Measurements from ENCODE around the gene NMNAT3.

The NMNAT3 gene

DNA sequence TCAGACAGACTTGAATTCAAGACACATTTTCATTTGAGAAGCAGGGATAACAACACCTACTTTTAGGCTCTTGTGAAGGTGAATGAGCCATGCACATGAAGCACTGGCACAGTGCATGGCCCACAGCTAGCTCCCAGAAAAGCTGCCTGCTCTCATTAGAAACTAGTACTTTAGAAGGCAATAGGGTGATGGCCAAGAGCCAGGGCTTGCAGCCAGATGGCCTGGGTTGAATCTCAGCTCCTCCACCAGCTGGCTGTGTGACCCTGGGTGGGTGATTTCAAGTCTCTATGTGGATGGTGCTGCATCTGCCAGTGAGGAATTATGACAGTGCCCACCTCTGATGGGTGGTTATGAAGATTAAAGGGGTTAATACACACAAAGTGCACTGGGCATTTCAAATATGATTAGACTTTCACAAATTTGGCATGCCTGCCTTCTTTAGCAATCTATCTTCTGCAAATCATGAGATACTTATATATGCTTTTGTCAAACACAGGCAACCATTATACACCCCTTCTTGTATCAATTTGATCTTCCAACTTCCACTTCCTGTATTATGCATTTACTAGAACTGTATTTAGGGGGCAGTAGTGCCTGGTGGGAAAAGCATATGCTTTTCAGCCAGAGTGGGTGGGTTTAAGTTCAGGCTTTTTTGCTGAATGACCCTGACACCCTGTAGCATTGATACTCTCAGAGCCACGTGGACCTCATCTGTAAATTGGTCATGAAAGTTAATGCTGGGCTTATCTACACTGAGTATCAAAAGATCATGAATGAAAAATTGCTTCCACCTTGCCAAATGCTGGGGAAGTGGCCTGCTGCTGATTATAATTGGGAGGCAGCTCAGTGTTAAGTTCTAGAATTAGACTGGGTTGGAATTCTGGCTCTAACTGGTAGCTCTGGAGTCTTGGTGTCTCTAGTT, 103.5 kb downstream of the NMNAT3 start:
- no peak for FAIRE-seq

DNA sequence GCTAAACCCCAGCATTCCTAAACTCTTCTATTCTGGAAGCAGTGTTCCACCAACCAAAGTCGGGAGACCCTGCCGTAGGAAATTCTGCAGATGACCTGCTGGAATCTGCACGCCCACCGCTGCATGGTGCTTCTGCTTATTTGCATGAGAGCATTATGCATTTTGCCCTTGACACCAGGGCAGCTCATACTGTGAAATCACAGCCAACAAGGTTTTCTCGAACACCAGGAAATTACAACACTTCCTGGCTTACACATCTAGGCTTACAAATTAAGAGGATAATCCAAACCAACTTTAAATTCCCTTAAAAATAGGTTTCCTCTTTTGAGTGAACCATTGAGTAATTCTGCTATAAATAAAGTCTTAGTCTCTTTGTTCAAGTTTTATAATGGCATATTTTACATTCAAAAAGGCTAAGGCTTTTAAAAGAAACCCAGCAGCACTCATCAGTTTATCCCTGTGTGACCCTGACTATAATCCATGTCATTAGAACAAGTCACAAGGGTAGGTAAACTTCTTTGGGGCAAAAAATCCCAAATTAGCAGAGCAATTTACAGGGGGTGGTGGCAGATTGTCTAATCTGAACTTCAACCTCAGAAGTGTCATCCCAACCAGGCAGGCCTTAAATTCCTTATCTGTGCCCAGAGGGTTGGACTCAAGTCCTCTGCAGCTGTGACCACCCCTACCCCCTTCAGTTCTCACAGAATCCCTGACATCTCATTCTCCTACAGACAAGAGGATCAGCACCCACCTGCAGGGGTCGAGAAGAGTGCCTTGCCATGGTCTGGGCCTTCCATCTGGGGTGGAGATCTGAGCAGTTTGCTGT, 104.7 kb downstream of the NMNAT3 start:
- no peak for FAIRE-seq

DNA sequence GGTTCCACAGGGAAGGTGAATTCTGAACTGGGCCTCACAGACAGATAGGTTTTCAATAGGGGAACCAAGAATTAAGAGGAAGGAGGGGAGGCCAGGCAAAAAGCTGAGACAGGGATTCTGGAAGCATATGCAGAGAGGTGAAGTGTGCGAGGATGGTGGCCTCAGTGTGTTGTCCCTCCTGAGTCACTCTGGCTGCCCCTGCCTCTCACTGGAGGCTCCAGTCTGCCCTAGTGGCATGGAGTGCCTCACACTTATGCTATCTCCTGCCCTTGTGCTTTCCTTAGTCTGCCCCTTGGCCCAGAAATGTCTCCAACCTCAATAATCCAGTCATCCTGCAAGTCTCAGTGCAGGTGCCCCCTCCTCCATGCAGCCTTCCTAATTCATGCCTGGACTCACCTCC, 106.1 kb downstream of the NMNAT3 start:
- no peak for FAIRE-seq

DNA sequence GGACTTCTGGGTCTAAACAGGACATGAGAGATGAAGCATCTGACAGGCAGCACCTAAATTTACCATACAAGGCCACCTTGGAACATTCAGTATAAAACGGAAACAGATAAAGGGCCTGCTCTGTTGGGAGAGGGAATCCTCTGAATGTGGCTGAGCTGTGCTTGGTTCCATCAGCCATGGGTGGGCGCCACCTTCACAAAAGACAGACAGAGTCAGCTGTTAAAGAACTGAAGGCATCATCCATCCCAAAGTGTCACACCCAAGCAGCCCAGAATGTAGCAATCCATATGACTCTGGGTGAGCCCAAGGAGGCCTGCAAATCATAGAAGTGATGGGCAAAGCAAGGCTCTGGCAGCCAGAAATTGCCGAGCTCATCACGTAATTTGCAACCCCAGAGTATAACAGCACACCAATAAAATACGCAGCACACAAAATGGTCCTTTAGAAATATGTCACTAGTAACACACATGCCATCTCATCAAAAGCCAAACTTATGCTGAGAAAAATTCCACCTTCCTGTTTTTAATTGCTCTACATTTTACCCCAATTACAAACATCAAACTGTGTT, 113.4 kb downstream of the NMNAT3 start:
- FAIRE-seq: no peak

DNA sequence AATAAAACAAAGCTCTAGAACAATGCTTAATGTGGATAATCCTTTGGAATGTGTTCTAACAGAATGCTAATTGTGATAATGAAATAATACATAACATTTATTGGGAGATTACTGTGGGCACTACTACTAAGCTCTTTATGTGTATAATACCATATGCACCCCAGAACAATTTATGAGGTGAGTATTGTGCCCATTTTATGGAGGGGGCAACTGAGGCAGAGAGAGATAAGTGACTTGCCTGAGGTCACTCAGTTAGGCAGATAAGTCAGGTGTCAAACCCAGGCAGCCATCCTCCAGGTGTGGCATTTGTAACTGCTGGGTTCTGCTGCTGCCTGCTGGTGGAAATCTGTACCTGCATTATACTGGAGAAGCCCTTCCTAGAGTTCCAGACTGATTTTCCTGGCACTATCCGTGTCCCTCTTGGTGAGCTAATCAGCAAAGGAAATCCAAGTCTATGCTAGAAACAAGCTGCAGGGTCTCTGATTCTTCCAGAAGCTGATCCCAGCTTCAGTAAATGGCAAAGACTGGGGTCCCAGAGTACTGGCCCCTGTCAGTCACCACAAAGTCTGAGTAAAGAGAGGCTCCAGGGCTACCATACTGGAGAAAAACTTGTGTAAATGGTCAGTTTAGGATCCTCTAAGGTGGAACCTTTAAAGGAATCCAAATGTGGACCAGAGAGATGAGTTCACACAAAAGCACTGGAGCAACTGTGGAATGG, 115.7 kb downstream of the NMNAT3 start:
- FAIRE-seq: no peak

DNA sequence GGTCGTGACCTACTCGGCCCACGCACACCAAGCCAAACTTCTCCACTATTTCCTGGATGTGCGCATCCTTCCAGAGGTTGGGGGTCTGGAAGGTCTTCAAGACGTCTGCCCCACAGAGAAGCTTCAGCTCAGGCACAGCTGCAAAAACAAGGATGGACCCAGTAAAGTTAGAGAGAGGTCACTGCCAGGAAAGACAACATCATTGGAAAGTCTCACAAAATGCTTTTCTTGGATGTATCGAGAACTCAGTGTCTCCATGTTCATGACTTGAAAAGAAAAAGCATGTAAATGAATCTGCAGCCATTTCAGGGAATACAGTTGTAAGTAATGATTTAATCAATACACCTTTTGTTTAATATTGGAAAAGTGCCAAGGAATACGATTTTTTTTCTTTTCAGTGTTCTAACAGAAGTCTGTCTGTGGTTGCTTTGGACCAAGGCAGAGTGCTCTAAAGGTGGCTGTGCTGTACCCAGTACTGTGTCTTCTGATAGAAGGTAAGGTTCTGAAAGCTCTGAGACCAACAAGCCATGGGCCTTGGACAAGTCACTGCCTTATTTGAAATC, 116.4 kb downstream of the NMNAT3 start:
- FAIRE-seq: no peak

DNA sequence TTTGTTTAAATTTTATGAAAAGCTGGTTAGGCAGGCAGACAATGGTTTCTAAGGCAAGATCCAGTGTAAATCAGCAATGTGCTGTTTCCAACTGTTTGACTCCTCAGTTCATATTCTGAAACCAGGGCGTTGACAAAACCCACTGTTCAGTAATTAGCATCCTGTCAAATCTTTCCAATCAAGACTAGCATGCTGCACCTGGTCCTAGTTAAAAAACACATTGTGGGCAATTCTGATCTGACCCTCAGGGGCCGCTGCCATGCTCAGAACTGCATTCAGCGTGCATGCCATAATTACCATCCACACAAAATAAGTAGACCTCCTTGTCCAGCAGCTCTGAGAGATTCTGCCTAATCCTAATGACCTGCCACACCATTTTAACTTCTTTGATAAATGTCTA, 117.4 kb downstream of the NMNAT3 start:
- no peak for FAIRE-seq

DNA sequence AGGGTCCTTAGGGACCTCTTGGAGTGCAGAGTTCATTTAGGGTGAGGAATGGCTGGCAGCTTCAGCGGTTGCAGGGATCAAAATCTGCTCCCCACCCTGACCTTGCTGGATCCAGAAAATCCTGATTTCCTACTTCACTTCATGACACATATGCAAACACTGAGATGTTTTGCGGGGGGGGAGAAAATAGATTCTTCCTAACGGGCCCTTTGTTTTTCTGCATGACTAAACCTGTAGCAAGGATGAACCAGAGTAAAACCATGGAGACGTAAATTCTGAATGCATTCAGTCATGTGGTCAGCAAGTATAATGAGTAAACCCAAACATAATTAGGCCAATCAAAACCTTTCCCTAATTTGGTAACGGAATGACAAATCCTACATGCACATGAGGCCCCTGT, 118.2 kb downstream of the NMNAT3 start:
- no peak for FAIRE-seq

DNA sequence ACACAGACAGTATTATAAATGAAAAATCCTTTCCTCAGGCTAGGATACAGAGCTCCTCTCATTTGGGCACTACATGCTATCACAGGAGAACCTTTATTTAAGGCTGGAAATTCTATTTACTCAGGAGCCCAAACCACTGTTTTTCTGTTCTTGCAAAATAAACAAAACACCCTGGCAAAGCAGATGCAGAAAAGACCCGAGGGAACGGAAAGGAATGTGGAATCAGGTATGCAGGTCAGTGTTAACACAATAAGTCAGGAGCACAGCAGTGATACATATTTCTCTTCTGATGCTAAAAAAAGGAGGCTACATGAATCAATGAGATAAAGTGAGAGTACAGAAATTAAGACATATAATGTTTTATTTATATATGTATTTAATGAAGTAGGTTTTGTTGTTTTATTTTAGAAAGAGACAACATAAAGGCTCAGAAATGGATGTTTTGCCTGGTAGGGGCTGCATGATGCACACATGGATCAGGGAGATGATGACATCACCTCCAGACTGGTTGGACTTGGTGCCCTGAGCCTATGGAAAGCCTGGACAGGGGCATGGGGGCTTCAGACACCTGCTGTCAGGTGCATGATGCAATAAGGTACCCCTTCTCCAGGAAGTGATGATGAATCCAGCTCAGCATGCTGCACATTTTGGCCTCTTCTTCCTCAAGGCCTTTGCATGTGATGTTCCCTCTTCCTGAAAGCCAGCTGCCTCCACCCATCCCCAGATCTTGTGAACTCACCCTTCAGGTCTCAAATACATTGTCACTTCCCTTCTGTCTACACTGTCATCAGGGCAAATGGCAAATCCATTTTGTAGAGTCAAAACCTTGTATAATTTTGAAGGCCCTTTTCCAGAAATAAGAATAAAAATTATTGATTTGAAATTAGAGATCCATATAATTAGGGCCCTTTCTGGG, 119.2 kb downstream of the NMNAT3 start:
- FAIRE-seq: no peak

DNA sequence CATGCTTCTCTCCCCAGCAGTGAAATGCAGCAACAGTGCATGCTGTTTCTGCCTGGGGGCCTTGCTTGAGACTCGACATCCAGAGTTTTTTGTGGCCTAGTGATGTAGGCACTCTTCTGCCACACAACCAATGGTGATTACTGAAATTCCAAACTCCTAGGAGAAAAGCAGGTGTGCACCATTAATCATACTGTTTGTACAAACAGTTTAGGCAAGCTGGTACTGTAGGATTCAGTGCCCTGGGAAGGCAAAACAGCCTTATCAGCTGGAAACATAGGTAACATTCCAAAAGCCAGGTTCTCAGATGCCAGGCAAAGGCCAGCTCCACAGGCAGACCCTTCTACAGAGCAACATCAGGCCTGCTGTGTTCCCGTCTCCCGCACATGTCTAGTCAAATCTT, 120.7 kb downstream of the NMNAT3 start:
- no peak for FAIRE-seq

DNA sequence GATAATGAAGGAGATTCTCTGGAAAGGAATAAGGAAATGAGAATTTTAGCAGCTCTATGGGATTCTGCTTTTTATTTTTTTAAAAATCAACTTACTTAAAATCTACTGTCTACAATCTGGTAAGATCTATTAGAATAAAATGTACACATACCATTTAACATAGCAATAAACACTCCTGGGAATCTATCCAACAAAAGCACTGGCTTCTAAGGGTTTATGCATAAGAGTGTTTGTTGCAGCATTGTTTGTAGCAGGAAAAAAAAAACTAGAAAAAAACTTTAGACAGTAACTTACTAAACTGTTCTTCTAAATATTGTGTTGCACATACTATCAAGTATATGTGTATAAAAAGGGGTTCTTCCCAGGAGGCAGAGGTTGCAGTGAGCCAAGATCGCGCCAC, 122.5 kb downstream of the NMNAT3 start:
- FAIRE-seq: no peak

DNA sequence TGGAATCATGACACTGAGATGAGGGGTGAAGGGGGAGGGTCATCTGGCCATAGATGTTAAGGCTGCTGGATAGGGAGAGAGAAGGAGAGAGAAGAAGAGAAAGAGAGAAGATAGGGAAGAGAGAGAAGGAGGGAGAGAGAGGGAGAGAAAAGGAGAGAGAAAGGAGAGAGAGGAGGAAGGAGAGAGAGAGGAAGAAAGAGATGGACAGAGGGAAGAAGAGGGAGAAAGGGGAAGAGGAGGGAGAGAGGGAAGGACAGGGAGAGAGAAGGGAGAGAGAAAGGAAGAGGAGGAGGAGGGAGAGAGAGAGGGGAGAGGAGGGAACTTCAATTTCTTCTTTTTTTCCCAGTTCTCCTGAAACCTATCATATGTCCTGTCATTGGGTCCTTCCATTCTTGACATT, 123.1 kb downstream of the NMNAT3 start:
- no peak for FAIRE-seq

DNA sequence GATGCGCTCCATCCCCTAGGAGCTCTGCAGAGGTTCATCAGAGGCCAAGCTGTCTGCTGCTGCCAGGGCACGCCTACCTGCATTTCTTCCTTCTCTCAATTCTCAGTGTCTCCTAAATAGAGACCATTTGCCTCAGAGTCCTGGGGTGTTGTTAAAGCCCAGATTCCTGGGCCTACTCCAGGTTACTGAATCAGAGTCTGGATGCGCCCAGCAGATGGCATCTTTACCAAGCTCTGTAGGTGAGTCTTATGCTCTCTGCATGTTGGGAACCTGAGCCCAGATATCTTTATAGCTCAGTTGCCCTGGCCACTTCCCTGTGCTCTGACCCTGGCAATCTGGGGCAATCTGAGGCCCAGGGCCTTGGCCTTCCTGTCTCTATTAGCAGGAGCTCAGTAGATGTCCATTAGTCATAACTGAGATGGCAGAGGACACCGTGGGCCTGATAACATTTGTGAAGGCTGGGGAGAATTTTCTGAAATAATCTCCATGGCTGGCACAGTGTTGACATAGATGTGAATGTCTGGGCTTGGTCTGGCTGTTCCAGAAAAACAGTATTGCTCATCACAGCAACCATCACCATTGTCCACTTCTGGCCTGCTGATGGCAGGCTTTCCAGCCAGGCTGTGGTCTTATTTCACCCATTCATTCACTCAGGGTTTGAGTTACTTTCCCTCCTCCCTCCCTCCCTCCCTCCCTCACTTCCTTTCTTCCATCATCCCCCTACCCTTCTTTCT, 125.0 kb downstream of the NMNAT3 start:
- FAIRE-seq: no peak

DNA sequence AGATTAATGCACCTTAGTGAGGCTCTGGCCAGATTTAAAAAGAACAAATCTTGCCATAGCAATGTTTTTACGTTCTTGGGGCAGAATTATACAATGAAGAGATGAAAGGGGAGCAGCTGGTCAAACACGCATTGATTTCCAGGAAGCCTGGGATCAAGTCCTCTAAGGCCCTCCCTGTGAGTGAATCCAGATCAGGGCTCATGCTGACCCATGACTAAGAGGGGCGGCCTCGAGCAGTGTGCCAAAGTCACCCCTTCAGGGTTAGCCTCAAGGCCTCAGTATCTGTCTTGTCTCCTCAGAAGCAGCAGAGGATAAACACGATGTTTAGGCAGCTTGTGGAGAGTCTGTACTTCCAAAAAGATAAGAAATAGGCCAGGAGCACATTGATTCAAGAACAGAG, 129.0 kb downstream of the NMNAT3 start:
- FAIRE-seq: no peak

DNA sequence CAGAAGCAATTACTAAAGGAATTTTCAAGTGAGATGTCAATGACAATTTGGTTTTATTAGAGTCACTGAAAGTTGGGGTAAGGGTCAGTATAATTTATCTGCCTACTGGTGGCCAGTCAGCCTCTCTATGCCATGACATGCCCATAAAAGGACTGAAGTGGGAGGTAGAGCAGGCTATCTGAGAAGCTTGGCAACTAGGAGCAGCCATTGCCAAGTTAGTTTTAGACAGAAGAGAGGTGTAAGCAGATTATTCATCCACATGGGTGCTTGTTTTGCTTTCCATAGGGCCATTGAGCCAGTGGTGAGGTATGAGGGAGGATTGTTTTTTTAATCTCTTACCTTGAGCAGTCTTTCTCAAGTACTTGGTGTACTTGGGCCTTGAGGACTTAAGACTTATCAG, 130.1 kb downstream of the NMNAT3 start:
- no peak for FAIRE-seq

DNA sequence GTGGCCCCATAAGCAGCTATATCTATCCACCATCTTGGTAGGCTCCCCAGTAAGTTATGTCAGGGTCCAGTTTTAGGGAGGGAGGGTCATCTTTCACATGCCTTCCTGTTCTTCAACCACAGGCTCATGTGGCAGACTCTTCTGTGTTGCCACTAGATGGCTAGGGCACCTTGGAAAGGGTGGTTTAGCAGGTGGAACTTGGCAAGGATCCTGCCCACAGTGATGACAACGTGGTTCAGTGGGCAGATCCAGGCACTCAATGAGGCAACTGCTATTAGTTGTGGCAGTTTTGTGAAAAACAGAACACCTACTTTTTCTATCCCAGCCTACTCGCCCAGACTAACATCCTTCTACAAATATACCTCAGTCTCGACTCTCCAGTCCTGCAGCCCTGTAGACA, 131.0 kb downstream of the NMNAT3 start:
- no peak for FAIRE-seq

DNA sequence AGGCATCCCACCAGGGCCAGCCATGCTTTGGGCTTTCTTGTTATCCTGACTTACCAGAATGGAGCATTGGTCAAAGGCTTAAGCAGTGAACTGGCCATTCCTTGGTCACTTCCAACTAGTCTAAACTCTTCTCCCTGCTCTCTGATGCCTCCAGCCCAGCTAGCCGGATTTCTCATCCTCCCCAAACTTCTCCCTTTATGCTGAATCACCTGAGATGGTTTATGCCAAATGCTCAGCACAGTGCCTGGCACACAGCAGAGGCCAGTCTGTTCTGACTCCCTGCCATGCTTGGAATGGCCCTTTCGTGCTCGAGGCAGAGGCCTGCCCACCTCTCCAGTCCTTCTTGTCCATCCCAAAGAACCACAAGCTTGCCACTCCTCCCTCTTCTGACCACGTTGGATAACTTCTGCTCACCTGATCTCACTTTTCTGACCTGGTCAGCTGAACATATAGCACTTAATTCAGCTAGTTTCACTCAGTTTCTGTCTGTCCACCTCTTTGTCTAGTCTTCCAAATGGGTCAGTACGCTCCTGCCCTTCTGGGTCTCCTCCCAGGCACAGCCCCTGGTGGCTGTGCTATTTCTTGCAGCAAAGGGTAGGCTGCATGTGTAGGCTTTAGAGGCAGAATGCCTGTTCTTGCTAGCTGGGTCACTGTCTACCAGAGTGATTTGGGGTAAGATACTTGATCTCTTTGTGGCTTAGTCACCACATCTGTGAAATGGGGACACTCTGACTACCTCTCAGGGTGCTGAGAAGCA, 136.1 kb downstream of the NMNAT3 start:
- FAIRE-seq: no peak

DNA sequence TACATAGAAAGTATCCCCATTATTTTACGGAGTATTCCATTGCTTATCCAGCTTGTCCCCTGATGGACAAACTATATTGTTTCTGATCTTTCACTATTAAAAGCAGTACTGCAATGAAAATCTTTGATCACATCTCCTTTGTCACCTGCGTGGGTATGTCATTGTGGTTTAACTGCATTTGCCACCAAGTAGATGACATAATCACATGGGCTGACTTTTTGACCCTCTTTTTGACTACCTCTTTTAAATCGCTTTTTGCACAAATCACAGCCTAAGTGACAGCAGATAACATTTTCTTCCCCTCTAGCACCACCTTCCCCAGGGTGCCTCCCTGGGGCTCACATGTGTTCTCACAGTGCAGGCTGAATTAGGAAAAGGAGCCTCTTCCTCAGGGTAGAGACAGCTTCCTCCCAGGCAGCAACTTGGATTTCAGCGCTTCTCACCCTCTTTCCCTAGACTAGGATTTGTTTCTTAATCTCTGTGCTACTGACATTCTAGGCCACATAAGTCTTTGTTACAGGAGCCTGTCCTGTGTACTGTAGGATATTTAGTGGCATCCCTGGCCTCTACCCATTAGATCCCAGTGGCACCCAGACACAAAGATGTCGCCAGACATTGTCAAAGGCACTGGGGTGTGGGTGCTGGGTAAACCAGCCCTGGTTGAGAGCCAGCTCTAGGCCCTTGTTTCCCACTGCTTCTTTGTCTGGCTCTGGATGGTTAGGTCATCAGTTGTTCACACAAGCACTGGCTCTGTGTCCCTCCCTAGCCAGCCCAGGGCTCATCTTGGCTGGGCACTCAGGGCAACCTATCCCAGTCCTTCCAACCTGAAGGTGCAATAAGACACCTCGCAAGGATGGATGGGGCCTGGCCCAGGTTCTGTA, 136.9 kb downstream of the NMNAT3 start:
- FAIRE-seq: no peak

DNA sequence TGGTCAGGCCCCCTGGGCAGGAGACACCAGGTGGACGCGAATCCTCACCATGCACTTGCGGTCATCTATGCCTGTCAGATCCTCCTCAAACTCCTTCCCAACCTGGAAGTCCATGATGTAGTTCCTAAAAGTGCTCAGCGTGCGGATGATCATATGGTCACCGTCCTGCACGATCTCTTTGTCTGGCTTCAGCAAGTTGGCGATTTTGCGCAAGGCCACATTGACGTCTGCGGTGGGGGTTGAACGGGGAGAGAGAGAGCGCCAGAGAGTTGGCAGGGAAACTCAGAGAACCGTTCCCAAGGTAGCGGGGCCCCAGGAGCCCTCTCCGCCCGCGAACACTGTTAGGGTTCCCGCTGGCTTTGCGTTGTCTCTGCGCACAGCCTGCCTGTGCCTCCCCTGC, 139.0 kb downstream of the NMNAT3 start:
- no peak for FAIRE-seq

All from colon (tissue), 2 donors.